ENCODE results near the gene ARAP1. TPM values are rescaled to one million over a fixed set of nuclear protein-coding genes. Genes with fewer than 3 reads are reported as not detected.

ARAP1 gene
- total RNA-seq, 1 experiment from 2014 or later, result 66.1 TPM

- no peak for DNase-seq (ENCODE audit: low spot score)
- H3K36me3 ChIP-seq (ENCODE audit: insufficient read depth, low read length, poor library complexity, severe bottlenecking), result no peaks in the 10 kb centered on the region
- POLR2A ChIA-PET (ENCODE audit: low non-redundant PET), result no interaction called here
- H3K4me1 ChIP-seq (ENCODE audit: insufficient read depth, low read length, poor library complexity, severe bottlenecking), result peaks cover 12% of the 10 kb centered on the region
- no peaks in the 10 kb centered on the region for H3K27me3 ChIP-seq (replicated peaks; ENCODE audit: insufficient read depth, low read depth, low read length, poor library complexity)
- H3K4me3 ChIP-seq (ENCODE audit: low read depth, low read length, poor library complexity, severe bottlenecking), result no peak overlapping the region
- TF ChIP-seq, protein P1, sequence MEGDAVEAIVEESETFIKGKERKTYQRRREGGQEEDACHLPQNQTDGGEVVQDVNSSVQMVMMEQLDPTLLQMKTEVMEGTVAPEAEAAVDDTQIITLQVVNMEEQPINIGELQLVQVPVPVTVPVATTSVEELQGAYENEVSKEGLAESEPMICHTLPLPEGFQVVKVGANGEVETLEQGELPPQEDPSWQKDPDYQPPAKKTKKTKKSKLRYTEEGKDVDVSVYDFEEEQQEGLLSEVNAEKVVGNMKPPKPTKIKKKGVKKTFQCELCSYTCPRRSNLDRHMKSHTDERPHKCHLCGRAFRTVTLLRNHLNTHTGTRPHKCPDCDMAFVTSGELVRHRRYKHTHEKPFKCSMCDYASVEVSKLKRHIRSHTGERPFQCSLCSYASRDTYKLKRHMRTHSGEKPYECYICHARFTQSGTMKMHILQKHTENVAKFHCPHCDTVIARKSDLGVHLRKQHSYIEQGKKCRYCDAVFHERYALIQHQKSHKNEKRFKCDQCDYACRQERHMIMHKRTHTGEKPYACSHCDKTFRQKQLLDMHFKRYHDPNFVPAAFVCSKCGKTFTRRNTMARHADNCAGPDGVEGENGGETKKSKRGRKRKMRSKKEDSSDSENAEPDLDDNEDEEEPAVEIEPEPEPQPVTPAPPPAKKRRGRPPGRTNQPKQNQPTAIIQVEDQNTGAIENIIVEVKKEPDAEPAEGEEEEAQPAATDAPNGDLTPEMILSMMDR (conservative IDR thresholded peaks at IDR 0.05; ENCODE audit: low read depth, low read length), result no peak
- TF ChIP-seq EZH2 (IDR thresholded peaks at IDR 0.05; ENCODE audit: borderline replicate concordance, low read depth, low read length, poor library complexity, severe bottlenecking), result no peak
- no peaks in the 10 kb centered on the region for H3K9me3 ChIP-seq (ENCODE audit: low read depth, low read length, poor library complexity, severe bottlenecking)
- CTCF ChIA-PET, result no interaction called here
- H3K27ac ChIP-seq (ENCODE audit: low read depth, low read length, poor library complexity, severe bottlenecking), result no peak overlapping the region
- intact Hi-C loops (cut with micrococcal nuclease; ENCODE audit: unreplicated experiment), result no loop called here
- BruUV-seq (replicated peaks), result no TSS peak
Observed at GRCh38 chr11:72789493-72790131, 37.4 kb upstream of the ARAP1 start.

- Histone ChIP-seq H3K4me3 (ENCODE audit: low read depth, low read length, poor library complexity, severe bottlenecking) (no peak overlapping the region), H3K27me3 (replicated peaks; ENCODE audit: insufficient read depth, low read depth, low read length, poor library complexity) (no peaks in the 10 kb centered on the region), H3K27ac (ENCODE audit: low read depth, low read length, poor library complexity, severe bottlenecking) (no peak overlapping the region), H3K36me3 (ENCODE audit: insufficient read depth, low read length, poor library complexity, severe bottlenecking) (no peaks in the 10 kb centered on the region), H3K9me3 (ENCODE audit: low read depth, low read length, poor library complexity, severe bottlenecking) (no peaks in the 10 kb centered on the region), H3K4me1 (ENCODE audit: insufficient read depth, low read length, poor library complexity, severe bottlenecking) (peaks cover 5% of the 10 kb centered on the region)
- CTCF ChIA-PET, result interaction anchor here (0.7 kb wide), 1 partner anchor 21 kb away, joined by 5 read pairs; no protein-coding TSS in a partner anchor
- POLR2A ChIA-PET (ENCODE audit: low non-redundant PET), result no interaction called here
- no TSS peak for BruUV-seq (replicated peaks)
- DNase-seq (ENCODE audit: low spot score), result no peak
- TF ChIP-seq, protein P1 (conservative IDR thresholded peaks at IDR 0.05; ENCODE audit: low read depth, low read length), result no peak
- TF ChIP-seq EZH2 (IDR thresholded peaks at IDR 0.05; ENCODE audit: borderline replicate concordance, low read depth, low read length, poor library complexity, severe bottlenecking), result no peak
- intact Hi-C loops (cut with micrococcal nuclease; ENCODE audit: unreplicated experiment), result no loop called here
Observed at GRCh38 chr11:72788241-72788640, 36.0 kb upstream of the ARAP1 start.

- H3K36me3 ChIP-seq (ENCODE audit: insufficient read depth, low read length, poor library complexity, severe bottlenecking), result no peaks in the 10 kb centered on the region
- intact Hi-C loops (cut with micrococcal nuclease; ENCODE audit: unreplicated experiment), result no loop called here
- no peak for DNase-seq (ENCODE audit: low spot score)
- no peaks in the 10 kb centered on the region for H3K27me3 ChIP-seq (replicated peaks; ENCODE audit: insufficient read depth, low read depth, low read length, poor library complexity)
- no peak overlapping the region for H3K27ac ChIP-seq (ENCODE audit: low read depth, low read length, poor library complexity, severe bottlenecking)
- no peaks in the 10 kb centered on the region for H3K4me1 ChIP-seq (ENCODE audit: insufficient read depth, low read length, poor library complexity, severe bottlenecking)
- TF ChIP-seq, protein P1 (conservative IDR thresholded peaks at IDR 0.05; ENCODE audit: low read depth, low read length), result no peak
- no peak for TF ChIP-seq EZH2 (IDR thresholded peaks at IDR 0.05; ENCODE audit: borderline replicate concordance, low read depth, low read length, poor library complexity, severe bottlenecking)
- POLR2A ChIA-PET (ENCODE audit: low non-redundant PET), result no interaction called here
- no peak overlapping the region for H3K4me3 ChIP-seq (ENCODE audit: low read depth, low read length, poor library complexity, severe bottlenecking)
- CTCF ChIA-PET, result no interaction called here
- BruUV-seq (replicated peaks), result no TSS peak
- no peaks in the 10 kb centered on the region for H3K9me3 ChIP-seq (ENCODE audit: low read depth, low read length, poor library complexity, severe bottlenecking)
Observed at GRCh38 chr11:72787216-72788104, 35.3 kb upstream of the ARAP1 start.

Measured in A673 (cell line).